ENCODE data around the gene DOCK8.

Gene DOCK8

GRCh38 chr9:414595-414994 lies 199.9 kb downstream of the DOCK8 start:
- no peak for DNase-seq (ENCODE audit: low read depth)

- DNase-seq (ENCODE audit: low read depth): no peak
These were observed 205.0 kb downstream of the DOCK8 start for GRCh38 chr9:419571-420171.

GRCh38 chr9:421896-422295 lies 207.2 kb downstream of the DOCK8 start:
- no peak for DNase-seq (ENCODE audit: low read depth)

- no peak for DNase-seq (ENCODE audit: low read depth)
These were observed 211.6 kb downstream of the DOCK8 start for GRCh38 chr9:426264-426663.

GRCh38 chr9:426976-427375 lies 212.3 kb downstream of the DOCK8 start:
- DNase-seq (ENCODE audit: low read depth): no peak

- no peak for DNase-seq (ENCODE audit: low read depth)
These were observed 217.0 kb downstream of the DOCK8 start for GRCh38 chr9:431701-432100.

- DNase-seq (ENCODE audit: low read depth): no peak
These were observed 221.8 kb downstream of the DOCK8 start for GRCh38 chr9:436482-436881.

- no peak for DNase-seq (ENCODE audit: low read depth)
These were observed 222.4 kb downstream of the DOCK8 start for GRCh38 chr9:437066-437465.

- no peak for DNase-seq (ENCODE audit: low read depth)
These were observed 222.9 kb downstream of the DOCK8 start for GRCh38 chr9:437574-438001.

GRCh38 chr9:438066-438465 lies 223.4 kb downstream of the DOCK8 start:
- no peak for DNase-seq (ENCODE audit: low read depth)

- DNase-seq (ENCODE audit: low read depth): no peak
These were observed 224.5 kb downstream of the DOCK8 start for GRCh38 chr9:438961-439768.

GRCh38 chr9:441126-441525 lies 226.5 kb downstream of the DOCK8 start:
- no peak for DNase-seq (ENCODE audit: low read depth)

GRCh38 chr9:444528-444927 lies 229.9 kb downstream of the DOCK8 start:
- DNase-seq (ENCODE audit: low read depth): no peak

- DNase-seq (ENCODE audit: low read depth): no peak
These were observed 230.4 kb downstream of the DOCK8 start for GRCh38 chr9:445033-445432.

- DNase-seq (ENCODE audit: low read depth): no peak
These were observed 231.5 kb downstream of the DOCK8 start for GRCh38 chr9:446074-446699.

GRCh38 chr9:447230-448025 lies 232.8 kb downstream of the DOCK8 start:
- peak; percentile 42 for DNase-seq (ENCODE audit: low read depth)

- no peak for DNase-seq (ENCODE audit: low read depth)
These were observed 235.4 kb downstream of the DOCK8 start for GRCh38 chr9:450057-450456.

GRCh38 chr9:450561-450960 lies 235.9 kb downstream of the DOCK8 start:
- no peak for DNase-seq (ENCODE audit: low read depth)

- no peak for DNase-seq (ENCODE audit: low read depth)
These were observed 239.2 kb downstream of the DOCK8 start for GRCh38 chr9:453832-454231.

GRCh38 chr9:456365-456764 lies 241.7 kb downstream of the DOCK8 start:
- no peak for DNase-seq (ENCODE audit: low read depth)

- DNase-seq (ENCODE audit: low read depth): no peak
These were observed 243.9 kb downstream of the DOCK8 start for GRCh38 chr9:458590-458989.
